HCT116 (cell line): ENCODE measurements around the gene NEDD4L.

Experiments used
- ATF3 ChIP-seq: IDR thresholded peaks from 2 replicates; pipeline ENCODE4 v1.6.1; 2012
- CBX3 ChIP-seq: IDR thresholded peaks from 2 replicates; pipeline ENCODE4 v1.6.1; 2012; ENCODE audit warnings: low read depth
- CTCF ChIP-seq, 3 experiments: fragments of 200-600 bp in 1 of 3; sonication (generic) in 1 of 3; IDR thresholded peaks in 2 of 3; conservative IDR thresholded peaks in 1 of 3; 2 replicates each; pipeline ENCODE4 v1.5.1; 2012 to 2017; ENCODE audit warnings: low read depth in 2 of 3, low read length in 2 of 3, antibody characterized with exemption in 1 of 3, borderline replicate concordance in 1 of 3, control low read depth in 1 of 3, mild to moderate bottlenecking in 1 of 3, mixed read lengths in 1 of 3, mixed run types in 1 of 3, moderate library complexity in 1 of 3; ENCODE audit not compliant: insufficient read depth in 1 of 3
- ELF1 ChIP-seq: IDR thresholded peaks from 2 replicates; pipeline ENCODE4 v1.6.1; 2012; ENCODE audit warnings: low read depth, borderline replicate concordance
- EZH2 ChIP-seq: fragments of 200-600 bp; sonication (generic); IDR thresholded peaks from 2 replicates; pipeline ENCODE4 v1.6.1; 2017; ENCODE audit warnings: antibody characterized with exemption, mixed run types
- POLR2AphosphoS5 ChIP-seq: IDR thresholded peaks from 2 replicates; pipeline ENCODE4 v1.6.1; 2011; ENCODE audit warnings: mild to moderate bottlenecking, low read depth, low read length, moderate library complexity
- REST ChIP-seq: IDR thresholded peaks from 2 replicates; pipeline ENCODE4 v1.6.1; 2012; ENCODE audit warnings: low read depth
- SIN3A ChIP-seq: IDR thresholded peaks from 2 replicates; pipeline ENCODE4 v1.6.1; 2012; ENCODE audit warnings: low read depth
- SP1 ChIP-seq: IDR thresholded peaks from 2 replicates; pipeline ENCODE4 v1.6.1; 2012; ENCODE audit warnings: low read depth

GRCh38 chr18:58394602-58395425, 350.8 kb downstream of the NEDD4L start:
- TF ChIP-seq CTCF (IDR thresholded peaks at IDR 0.05 in 2 of 3, conservative IDR thresholded peaks at IDR 0.05 in 1 of 3; ENCODE audit: borderline replicate concordance in 1 of 3, insufficient read depth in 1 of 3, low read depth in 2 of 3, low read length in 2 of 3) (no peak), CBX3 (no peak), ELF1 (no peak), SIN3A (no peak), POLR2AphosphoS5 (no peak), SP1 (no peak), ATF3 (no peak), REST (no peak), EZH2 (no peak)
